Endothelial cell of hepatic sinusoid (primary cell): ENCODE measurements around the gene HDAC9.

ENCODE experiments used
- in situ Hi-C: cut with HindIII; loops from 2 replicates; pipeline ENCODE4 v1.10.0; 2017; ENCODE audit warnings: low sequenced_read_pairs

Gene HDAC9

DNA sequence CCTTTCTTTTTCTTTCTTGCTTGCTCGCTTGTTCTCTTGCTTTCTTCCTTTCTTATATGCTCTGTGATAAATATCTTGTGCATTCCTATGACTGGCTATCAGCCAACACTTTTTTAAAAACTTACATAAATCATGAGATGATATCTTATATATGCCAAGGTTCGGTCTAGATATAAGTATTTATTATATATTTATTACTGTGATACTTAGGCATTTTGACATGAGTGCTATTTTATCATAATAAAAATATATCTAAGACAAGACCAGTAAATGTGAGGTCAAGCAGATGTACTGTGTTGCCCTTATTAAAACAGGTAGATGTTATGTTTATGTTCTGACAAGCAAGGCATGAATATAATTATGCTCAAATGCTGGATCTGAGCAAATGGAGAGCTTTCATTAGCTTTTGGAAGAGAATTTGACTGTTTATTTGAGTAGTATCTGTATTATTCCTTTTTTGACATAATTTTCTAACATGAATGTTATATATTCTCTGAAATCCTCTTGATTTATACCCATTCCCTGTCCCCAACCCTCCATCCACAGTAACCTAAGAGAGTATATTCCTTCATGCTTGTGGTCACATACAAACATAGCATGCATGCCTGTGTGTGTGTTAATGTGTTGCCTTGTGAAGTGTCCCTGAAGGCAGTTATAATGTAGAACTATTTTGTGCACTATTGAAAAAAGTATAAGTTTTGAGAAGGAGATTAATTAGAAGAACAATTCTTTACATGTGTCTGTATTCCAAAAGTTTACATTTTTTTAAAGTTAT is 158.0 kb downstream of the HDAC9 start:
- in situ Hi-C loops = no loop called here

GRCh38 chr7:18654709-18655108 is 159.2 kb downstream of the HDAC9 start:
- in situ Hi-C loops = no loop called here

- in situ Hi-C loops = no loop called here
These were observed 160.0 kb downstream of the HDAC9 start for GRCh38 chr7:18655506-18655905.

DNA sequence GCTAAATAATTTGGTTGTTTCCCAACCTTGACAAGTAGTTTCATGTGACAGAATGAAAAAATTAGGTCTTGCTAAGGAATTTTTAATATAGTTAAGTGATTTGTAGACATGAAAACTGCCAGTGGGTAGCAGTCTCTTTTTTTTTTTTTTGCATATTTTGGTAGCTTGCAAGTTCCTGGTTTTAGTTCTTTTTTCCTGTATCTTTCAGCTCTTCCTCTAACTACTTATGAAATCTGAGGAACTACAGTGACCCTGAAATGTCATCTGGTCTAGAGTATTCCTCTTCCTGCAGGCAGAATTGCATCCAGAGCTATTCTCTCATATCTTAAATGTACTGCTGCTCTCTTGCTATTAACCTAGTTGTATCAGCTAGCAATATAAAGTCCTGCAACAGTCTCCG is 160.4 kb downstream of the HDAC9 start:
- in situ Hi-C loops = no loop called here

- in situ Hi-C loops = no loop called here
These were observed 160.8 kb downstream of the HDAC9 start for GRCh38 chr7:18656362-18656761.

DNA sequence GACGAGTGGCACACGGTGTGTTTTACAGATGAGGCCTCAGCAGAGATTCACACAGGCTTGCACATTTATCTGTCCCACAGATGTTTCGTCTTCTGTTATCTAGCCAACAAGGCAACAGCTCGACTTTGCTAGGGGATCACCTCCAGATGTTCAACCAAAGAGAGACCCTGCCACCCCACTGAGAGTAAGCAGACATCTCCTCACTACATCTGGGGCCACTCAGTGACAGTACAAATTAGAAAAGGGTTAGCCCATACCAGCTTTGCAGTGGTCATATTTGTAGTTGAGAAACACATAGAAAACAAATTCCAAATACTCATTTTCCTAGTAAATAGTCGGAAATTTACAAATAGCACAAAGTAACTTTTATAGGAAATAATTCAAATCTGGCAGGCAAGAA is 164.2 kb downstream of the HDAC9 start:
- in situ Hi-C loops = no loop called here

GRCh38 chr7:18663321-18663720 is 167.8 kb downstream of the HDAC9 start:
- in situ Hi-C loops = no loop called here

DNA sequence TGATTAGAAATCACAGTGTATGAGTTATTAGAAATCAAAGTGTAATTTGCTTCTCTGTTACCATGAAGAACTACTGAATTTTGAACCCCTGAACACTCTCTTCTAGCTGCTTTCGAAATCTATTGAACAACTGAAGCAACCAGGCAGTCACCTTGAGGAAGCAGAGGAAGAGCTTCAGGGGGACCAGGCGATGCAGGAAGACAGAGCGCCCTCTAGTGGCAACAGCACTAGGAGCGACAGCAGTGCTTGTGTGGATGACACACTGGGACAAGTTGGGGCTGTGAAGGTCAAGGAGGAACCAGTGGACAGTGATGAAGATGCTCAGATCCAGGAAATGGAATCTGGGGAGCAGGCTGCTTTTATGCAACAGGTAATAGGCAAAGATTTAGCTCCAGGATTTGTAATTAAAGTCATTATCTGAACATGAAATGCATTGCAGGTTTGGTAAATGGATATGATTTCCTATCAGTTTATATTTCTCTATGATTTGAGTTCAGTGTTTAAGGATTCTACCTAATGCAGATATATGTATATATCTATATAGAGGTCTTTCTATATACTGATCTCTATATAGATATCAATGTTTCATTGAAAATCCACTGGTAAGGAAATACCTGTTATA is 170.7 kb downstream of the HDAC9 start:
- in situ Hi-C loops = no loop called here

DNA sequence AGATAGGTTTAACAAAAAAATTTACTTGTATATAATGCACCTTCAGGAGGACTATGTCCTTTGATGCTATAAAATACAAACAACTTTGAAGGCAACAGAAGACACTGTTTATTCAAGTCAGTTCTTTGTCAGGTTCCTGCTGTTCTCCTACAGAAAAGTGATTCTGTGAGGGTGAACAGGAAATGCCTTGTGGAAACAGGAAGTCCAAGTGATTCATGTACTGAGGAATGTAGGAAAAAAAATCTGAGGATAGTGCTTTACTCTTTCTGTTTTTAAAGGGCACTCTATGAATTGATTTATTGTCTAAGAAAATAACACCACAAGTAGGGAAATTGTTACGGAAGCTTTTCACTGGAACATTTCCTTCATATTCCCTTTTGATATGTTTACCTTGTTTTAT is 171.9 kb downstream of the HDAC9 start:
- in situ Hi-C loops = no loop called here

GRCh38 chr7:18671176-18671575 is 175.6 kb downstream of the HDAC9 start:
- in situ Hi-C loops = no loop called here

GRCh38 chr7:18675579-18675978 is 180.0 kb downstream of the HDAC9 start:
- in situ Hi-C loops = loop anchor here (25.0 kb wide), 1 partner anchor 987 kb away; no protein-coding TSS in a partner anchor

DNA sequence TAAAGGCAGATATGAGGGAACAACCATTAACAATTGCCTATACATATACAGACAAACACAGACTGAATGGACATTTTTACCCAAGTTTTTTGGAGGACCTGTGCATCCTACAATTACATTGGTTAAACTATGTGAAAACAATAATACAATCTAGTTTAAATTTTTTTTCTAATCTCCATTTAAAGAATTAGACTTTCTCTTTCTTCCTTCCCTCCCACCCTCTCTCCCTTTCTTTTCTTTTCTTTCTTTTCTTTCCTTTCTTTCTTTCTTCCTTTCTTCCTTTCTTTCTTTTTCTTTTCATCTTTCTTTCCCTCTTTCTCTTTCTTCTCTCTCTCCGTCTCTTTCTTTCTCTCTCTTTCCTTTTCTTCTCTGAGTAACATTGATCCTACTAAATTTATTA is 183.7 kb downstream of the HDAC9 start:
- in situ Hi-C loops = loop anchor here (25.0 kb wide), 1 partner anchor 983 kb away; no protein-coding TSS in a partner anchor

- in situ Hi-C loops = loop anchor here (25.0 kb wide), 1 partner anchor 982 kb away; no protein-coding TSS in a partner anchor
These were observed 185.0 kb downstream of the HDAC9 start for GRCh38 chr7:18680576-18680975.

- in situ Hi-C loops = loop anchor here (25.0 kb wide), 1 partner anchor 977 kb away; no protein-coding TSS in a partner anchor
These were observed 189.4 kb downstream of the HDAC9 start for GRCh38 chr7:18684916-18685315.

- in situ Hi-C loops = loop anchor here (25.0 kb wide), 1 partner anchor 976 kb away; no protein-coding TSS in a partner anchor
These were observed 190.4 kb downstream of the HDAC9 start for GRCh38 chr7:18685971-18686370.

- in situ Hi-C loops = loop anchor here (25.0 kb wide), 1 partner anchor 973 kb away; no protein-coding TSS in a partner anchor
These were observed 194.0 kb downstream of the HDAC9 start for GRCh38 chr7:18689551-18689950.

- in situ Hi-C loops = loop anchor here (25.0 kb wide), 1 partner anchor 969 kb away; no protein-coding TSS in a partner anchor
These were observed 197.9 kb downstream of the HDAC9 start for GRCh38 chr7:18693406-18693805.

DNA sequence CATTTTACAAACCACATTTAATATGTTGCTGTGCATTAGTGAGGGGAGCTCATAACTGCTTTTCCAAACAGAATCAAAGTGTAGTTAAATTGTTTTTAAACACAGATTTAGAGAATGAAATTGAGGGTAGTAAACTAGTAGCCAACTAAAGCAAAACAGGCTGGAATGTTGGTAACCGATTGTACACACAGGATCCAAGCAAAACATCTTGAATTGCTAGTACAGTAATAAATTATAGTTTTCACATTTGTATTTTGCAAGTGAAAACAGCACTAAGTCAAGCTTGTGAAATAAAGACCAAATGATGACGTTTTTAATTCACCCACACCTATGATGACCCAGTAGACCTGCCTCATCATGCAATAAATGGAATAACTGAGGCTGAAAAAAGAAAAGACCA is 198.3 kb downstream of the HDAC9 start:
- in situ Hi-C loops = loop anchor here (25.0 kb wide), 1 partner anchor 968 kb away; no protein-coding TSS in a partner anchor

DNA sequence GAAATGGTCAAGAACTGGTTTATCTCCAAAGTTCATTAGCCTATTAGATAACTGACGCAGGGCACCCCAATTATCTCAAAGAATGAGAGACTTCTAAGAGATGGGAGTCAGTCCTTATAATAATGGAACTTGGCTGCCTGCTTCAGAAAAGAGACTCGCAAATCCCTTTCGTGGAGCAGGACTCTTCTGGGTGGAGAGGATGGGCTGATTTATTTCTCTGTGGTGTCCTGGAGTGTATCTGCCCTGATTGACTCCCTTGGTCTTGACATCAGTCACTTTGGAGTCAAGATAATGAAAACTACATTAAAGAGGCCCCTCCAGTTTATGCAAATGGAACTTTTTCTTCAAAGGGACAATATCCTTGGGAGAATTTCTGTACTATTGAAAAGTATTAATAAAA is 198.9 kb downstream of the HDAC9 start:
- in situ Hi-C loops = loop anchor here (25.0 kb wide), 1 partner anchor 968 kb away; no protein-coding TSS in a partner anchor

- in situ Hi-C loops = loop anchor here (5.0 to 25.0 kb wide), 2 partner anchors 37 to 967 kb away; no protein-coding TSS in a partner anchor
These were observed 199.4 kb downstream of the HDAC9 start for GRCh38 chr7:18694911-18695310.

DNA sequence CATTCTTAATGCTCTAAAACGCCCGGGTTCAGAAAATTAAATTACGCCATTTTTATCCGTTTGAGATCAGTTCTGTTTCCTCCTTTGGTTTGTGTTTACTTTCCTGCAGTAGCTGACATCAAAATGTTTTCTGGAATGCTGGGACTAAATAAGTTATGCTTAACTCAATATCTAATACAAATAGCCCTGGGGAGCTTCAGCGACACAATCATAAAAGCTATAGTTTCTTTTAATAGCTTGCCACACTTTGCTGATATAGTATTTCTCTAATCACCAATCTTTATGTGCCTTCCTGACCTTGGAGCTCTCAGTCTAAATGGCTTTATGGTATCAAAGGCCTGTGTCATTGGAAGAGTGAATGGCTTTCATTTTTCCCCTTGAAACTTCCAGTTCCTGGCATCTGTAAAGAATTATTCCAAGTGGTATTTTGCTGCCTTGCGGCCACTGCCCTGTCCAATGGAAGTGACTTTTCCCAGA is 202.7 kb downstream of the HDAC9 start:
- in situ Hi-C loops = loop anchor here (5.0 to 25.0 kb wide), 2 partner anchors 34 to 964 kb away; no protein-coding TSS in a partner anchor

DNA sequence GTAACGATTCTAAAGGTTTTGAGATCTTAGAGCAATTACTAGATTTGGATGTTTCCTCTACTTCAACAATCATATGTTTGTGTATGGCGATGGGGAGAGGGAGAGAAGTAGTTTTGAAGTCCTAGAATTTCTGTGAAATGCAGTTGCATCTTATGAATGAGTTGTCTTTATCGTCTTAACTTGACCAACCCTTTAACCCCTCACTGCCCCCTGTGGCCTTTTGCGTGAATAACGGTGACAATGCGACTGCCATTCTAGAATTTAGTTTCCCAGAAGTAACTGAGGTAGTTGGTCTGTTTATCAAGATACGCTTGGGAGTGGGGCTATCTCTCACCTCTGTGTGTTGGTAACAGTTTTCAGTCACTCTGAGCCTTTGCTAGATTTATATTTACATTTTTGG is 204.6 kb downstream of the HDAC9 start:
- in situ Hi-C loops = no loop called here
